CD4-positive, alpha-beta T cell (primary cell): Measurements from ENCODE around the gene USP53. TPM values are rescaled to one million over a fixed set of nuclear protein-coding genes. Genes with fewer than 3 reads are reported as not detected.
"Not testable (repeated sequence)": the region's sequence is repeated elsewhere in the genome, so short reads cannot be mapped to it uniquely, and the experiment has no call there.

ENCODE experiments used
- ATAC-seq: fragments of 200-7000 bp; cut with Tn5 transposase; one replicate; pipeline ENCODE4 v1.10.0; 2022; ENCODE audit warnings: mild to moderate bottlenecking; ENCODE audit not compliant: poor library complexity
- CTCF ChIA-PET: fragments of 350-600 bp; sonication (Branson Sonifier 250); formaldehyde crosslinking; loops from one replicate; lab custom pipeline; 2021; ENCODE audit warnings: antibody characterized with exemption, inconsistent platforms; lab: Charles Lee
- POLR2A ChIA-PET: fragments of 350-600 bp; sonication (Branson Sonifier 250); formaldehyde crosslinking; loops from one replicate; lab custom pipeline; 2021; ENCODE audit warnings: antibody characterized with exemption, inconsistent platforms; lab: Charles Lee
- DNase-seq, 14 experiments: peaks; one replicate each; pipeline ENCODE4 v3.0.0-alpha.2; 2013 to 2020; ENCODE audit warnings: mixed read lengths in 2 of 14
- H3K27ac ChIP-seq, 2 donors: one replicate each; pipeline versions ENCODE4 v1.5.1 to v1.7.0; 2013; ENCODE audit warnings: low read length in 2 of 2, low read depth in 1 of 2, mild to moderate bottlenecking in 1 of 2
- H3K27me3 ChIP-seq, 2 experiments: 1 replicate in 1 of 2; 2 replicates in 1 of 2; pipeline versions ENCODE4 v1.6.1 to v1.7.0; 2013; ENCODE audit warnings: low read length in 2 of 2, control low read depth in 1 of 2, mild to moderate bottlenecking in 1 of 2, moderate library complexity in 1 of 2; ENCODE audit not compliant: insufficient read depth in 2 of 2, control insufficient read depth in 1 of 2
- H3K36me3 ChIP-seq: one replicate; pipeline ENCODE4 v1.6.1; 2013; ENCODE audit warnings: low read length, control low read depth; ENCODE audit not compliant: insufficient read depth
- H3K4me1 ChIP-seq: one replicate; pipeline ENCODE4 v1.6.1; 2013; ENCODE audit warnings: low read length, control low read depth; ENCODE audit not compliant: insufficient read depth
- H3K4me3 ChIP-seq: one replicate; pipeline ENCODE4 v1.5.1; 2013; ENCODE audit warnings: mild to moderate bottlenecking, low read length, moderate library complexity
- H3K9me3 ChIP-seq, 2 experiments: 1 replicate in 1 of 2; 2 replicates in 1 of 2; pipeline versions ENCODE4 v1.6.1 to v1.7.0; 2013; ENCODE audit warnings: low read length in 2 of 2, mild to moderate bottlenecking in 2 of 2, control low read depth in 1 of 2, moderate library complexity in 1 of 2; ENCODE audit not compliant: control insufficient read depth in 1 of 2, insufficient read depth in 1 of 2
- H3K27ac Mint-ChIP-seq: one replicate; pipeline ENCODE4 v1.8.0; 2020; ENCODE audit warnings: mixed read lengths
- H3K27me3 Mint-ChIP-seq: one replicate; pipeline ENCODE4 v1.8.0; 2021; ENCODE audit warnings: mixed read lengths
- H3K36me3 Mint-ChIP-seq: one replicate; pipeline ENCODE4 v1.8.0; 2021; ENCODE audit warnings: low read depth, mixed read lengths
- H3K4me1 Mint-ChIP-seq: one replicate; pipeline ENCODE4 v1.8.0; 2021; ENCODE audit warnings: low read depth, mixed read lengths
- H3K4me3 Mint-ChIP-seq: one replicate; pipeline ENCODE4 v1.8.0; 2020; ENCODE audit warnings: mild to moderate bottlenecking, mixed read lengths
- H3K9me3 Mint-ChIP-seq: one replicate; pipeline ENCODE4 v1.8.0; 2020; ENCODE audit warnings: mixed read lengths
- CTCF ChIP-seq: fragments of 200-600 bp; IDR thresholded peaks from one replicate; pipeline ENCODE4 v1.8.0; 2022; ENCODE audit warnings: antibody characterized with exemption, mild to moderate bottlenecking
- intact Hi-C, 2 experiments: fragments of 100-400 bp; cut with DNase I in 1 of 2; cut with micrococcal nuclease in 1 of 2; formaldehyde crosslinking; loops; one replicate each; pipeline versions ENCODE4 v1.15.1 to v1.9.0; 2023 to 2025; cut with DNase I, micrococcal nuclease
- total RNA-seq, 174 experiments: library from RNA in 2 of 174; stranded (reverse) in 2 of 174; gene quantifications; one replicate each; pipeline ENCODE4 v1.2.3 and lab custom pipeline; 2021 to 2026

Gene USP53
- total RNA-seq, 2 experiments from 2014 or later = 15.1 to 15.5 TPM

GRCh38 chr4:119172223-119172622 lies 40.3 kb upstream of the USP53 start:
- Mint-ChIP-seq H3K36me3 (no peaks in the 10 kb centered on the region), H3K27me3 (peaks cover 3% of the 10 kb centered on the region), H3K4me3 (no peak overlapping the region), H3K9me3 (no peaks in the 10 kb centered on the region), H3K4me1 (no peaks in the 10 kb centered on the region), H3K27ac (no peak overlapping the region)
- no peaks in the 10 kb centered on the region for H3K4me1 ChIP-seq
- ATAC-seq (no peak), DNase-seq (no peak)
- no peaks in the 10 kb centered on the region for H3K9me3 ChIP-seq
- ChIA-PET POLR2A (no interaction called here), CTCF (no interaction called here)
- intact Hi-C loops = no loop called here
- H3K27ac ChIP-seq = no peak overlapping the region
- H3K27me3 ChIP-seq = no peaks in the 10 kb centered on the region
- no peak for TF ChIP-seq CTCF
- H3K4me3 ChIP-seq = no peak overlapping the region
- H3K36me3 ChIP-seq = no peaks in the 10 kb centered on the region

- H3K27me3 ChIP-seq, H3K36me3 Mint-ChIP-seq, DNase-seq, H3K4me1 ChIP-seq, H3K36me3 ChIP-seq, H3K27ac Mint-ChIP-seq, H3K9me3 ChIP-seq, H3K9me3 Mint-ChIP-seq, H3K27me3 Mint-ChIP-seq, intact Hi-C loops, ATAC-seq, H3K27ac ChIP-seq, H3K4me3 Mint-ChIP-seq, POLR2A ChIA-PET, H3K4me1 Mint-ChIP-seq, H3K4me3 ChIP-seq: not testable (repeated sequence)
- CTCF ChIA-PET = interaction anchor here (1.1 kb wide), 2 partner anchors 9 to 10 kb away, joined by 3 read pairs; no protein-coding TSS in a partner anchor
These were observed 38.7 kb upstream of the USP53 start for GRCh38 chr4:119173729-119174361.

GRCh38 chr4:119179011-119179410 lies 33.5 kb upstream of the USP53 start:
- no peaks in the 10 kb centered on the region for H3K4me1 Mint-ChIP-seq
- ATAC-seq (no peak), DNase-seq (no peak)
- no peak for TF ChIP-seq CTCF
- Histone ChIP-seq H3K4me3 (no peak overlapping the region), H3K27me3 (peaks cover 0 to 3% of the 10 kb centered on the region in 2 experiments), H3K36me3 (no peaks in the 10 kb centered on the region), H3K27ac (no peak overlapping the region), H3K9me3 (no peaks in the 10 kb centered on the region), H3K4me1 (no peaks in the 10 kb centered on the region)
- no peak overlapping the region for H3K27ac Mint-ChIP-seq
- no peaks in the 10 kb centered on the region for H3K9me3 Mint-ChIP-seq
- CTCF ChIA-PET = interaction anchor here (1.0 kb wide), 1 partner anchor 12 kb away, joined by 4 read pairs; no protein-coding TSS in a partner anchor
- peaks cover 13% of the 10 kb centered on the region for H3K27me3 Mint-ChIP-seq
- intact Hi-C loops = no loop called here
- H3K36me3 Mint-ChIP-seq = no peaks in the 10 kb centered on the region
- POLR2A ChIA-PET = no interaction called here
- H3K4me3 Mint-ChIP-seq = no peak overlapping the region

- Mint-ChIP-seq H3K4me1 (no peaks in the 10 kb centered on the region), H3K27me3 (peaks cover 6% of the 10 kb centered on the region), H3K36me3 (no peaks in the 10 kb centered on the region), H3K27ac (no peak overlapping the region), H3K9me3 (no peaks in the 10 kb centered on the region), H3K4me3 (no peak overlapping the region)
- no peaks in the 10 kb centered on the region for H3K4me1 ChIP-seq
- no peaks in the 10 kb centered on the region for H3K9me3 ChIP-seq
- ChIA-PET CTCF (no interaction called here), POLR2A (no interaction called here)
- ATAC-seq = no peak
- no peak overlapping the region for H3K4me3 ChIP-seq
- H3K27me3 ChIP-seq = no peaks in the 10 kb centered on the region
- no peak for DNase-seq
- intact Hi-C loops = loop anchor here in 1 of 2 experiments (5.0 kb wide), 1 partner anchor 618 kb away; no protein-coding TSS in a partner anchor
- no peak overlapping the region for H3K27ac ChIP-seq
- no peaks in the 10 kb centered on the region for H3K36me3 ChIP-seq
- TF ChIP-seq CTCF = no peak
These were observed 28.4 kb upstream of the USP53 start for GRCh38 chr4:119184128-119184527.
